ENCODE measurements around the gene SPTY2D1. TPM values are rescaled to one million over a fixed set of nuclear protein-coding genes. Genes with fewer than 3 reads are reported as not detected.

SPTY2D1 gene
- total RNA-seq, 2 experiments from 2014 or later = 17.8 to 26.4 TPM

DNA sequence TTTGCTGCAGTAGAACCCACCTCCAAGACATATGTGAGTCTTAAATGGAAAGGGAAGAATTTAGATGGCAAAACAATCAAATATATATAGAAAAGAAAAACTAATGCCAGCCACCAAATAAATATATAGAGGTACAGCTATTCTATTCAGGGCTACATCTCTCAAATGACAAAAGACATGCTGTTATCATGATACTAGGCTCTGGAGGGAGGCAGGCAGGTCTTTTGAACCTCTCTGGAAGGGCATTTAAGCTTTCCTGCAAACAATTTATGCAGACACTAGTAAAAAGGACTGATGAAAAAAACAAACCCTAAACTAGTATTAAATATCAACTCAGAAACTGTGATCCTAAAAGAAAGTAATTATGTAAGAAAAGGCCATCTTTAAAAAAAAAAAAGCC, 70.0 kb downstream of the SPTY2D1 start:
- no peak for ATAC-seq
- ChIA-PET CTCF (interaction anchor here (0.6 to 1.2 kb wide), 4 partner anchors 15 to 163 kb away, joined by 3 to 7 read pairs (median 4); no protein-coding TSS in a partner anchor), POLR2A (no interaction called here)
- no peak for DNase-seq
- intact Hi-C loops (cut with DNase I, micrococcal nuclease) = no loop called here
- H3K27ac Mint-ChIP-seq = no peak overlapping the region
- no peaks in the 10 kb centered on the region for H3K9me3 Mint-ChIP-seq (ENCODE audit: low read depth)
- peaks cover 12% of the 10 kb centered on the region for H3K36me3 Mint-ChIP-seq (ENCODE audit: low read depth)
- H3K4me1 Mint-ChIP-seq = no peaks in the 10 kb centered on the region
- no peak overlapping the region for H3K4me3 Mint-ChIP-seq
- H3K27me3 Mint-ChIP-seq = no peaks in the 10 kb centered on the region

DNA sequence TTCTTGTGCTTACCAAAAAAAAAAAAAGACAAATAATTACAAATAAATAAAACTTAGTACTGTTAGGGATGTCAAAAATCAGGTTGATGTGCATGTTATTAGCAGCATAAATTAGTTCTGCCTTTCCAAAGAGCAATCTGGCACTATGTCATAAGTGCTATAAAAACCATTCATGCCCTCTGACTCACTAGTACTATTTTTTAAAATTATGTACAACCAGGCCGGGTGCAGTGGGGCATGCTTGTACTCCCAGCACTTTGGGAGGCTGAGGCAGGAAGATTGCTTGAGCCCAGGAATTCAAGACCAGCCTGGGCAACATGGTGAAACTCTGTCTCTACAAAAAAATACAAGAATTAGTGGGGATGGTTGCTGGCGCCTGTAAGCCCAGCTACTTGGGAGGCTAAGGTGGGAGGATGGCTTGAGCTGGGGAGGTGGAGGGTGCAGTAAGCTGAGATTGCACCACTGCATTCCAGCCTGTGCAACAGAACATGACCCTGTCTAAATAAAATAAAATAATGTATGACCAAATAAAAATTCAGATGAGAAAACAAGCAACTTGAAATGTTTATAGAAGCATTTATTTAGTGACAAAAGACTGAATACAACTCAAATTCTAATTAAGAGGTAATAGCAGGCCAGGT, 70.9 kb downstream of the SPTY2D1 start:
- Mint-ChIP-seq H3K4me1 (no peaks in the 10 kb centered on the region), H3K4me3 (no peak overlapping the region), H3K27ac (no peak overlapping the region), H3K27me3 (no peaks in the 10 kb centered on the region), H3K9me3 (ENCODE audit: low read depth) (no peaks in the 10 kb centered on the region), H3K36me3 (ENCODE audit: low read depth) (peaks cover 12% of the 10 kb centered on the region)
- POLR2A ChIA-PET = no interaction called here
- no peak for DNase-seq
- ATAC-seq = no peak
- CTCF ChIA-PET = interaction anchor here (0.6 to 1.0 kb wide), 2 partner anchors 159 to 232 kb away, joined by 3 read pairs; no protein-coding TSS in a partner anchor
- intact Hi-C loops (cut with DNase I, micrococcal nuclease) = no loop called here

Other genes with a start within 250 kb of the SPTY2D1 start
- gene LDHA, start 239.8 kb downstream of the SPTY2D1 start, total RNA-seq = 1,000 to 10,000 TPM; 2,310 to 2,803 TPM
- gene LDHC, start 222.0 kb downstream of the SPTY2D1 start, total RNA-seq = not detected
- gene LDHAL6A, start 178.5 kb downstream of the SPTY2D1 start, total RNA-seq = not detected
- gene TSG101, start 107.4 kb downstream of the SPTY2D1 start, total RNA-seq = 10 to 100 TPM; 39.2 to 85.0 TPM
- gene UEVLD, start 45.6 kb downstream of the SPTY2D1 start, total RNA-seq = 10 to 100 TPM; 14.3 to 16.0 TPM
- gene MISFA, start 34.6 kb downstream of the SPTY2D1 start, total RNA-seq = 1 to 10 TPM; 1.3 to 3.0 TPM
- under 1 TPM; 0.09 to 0.26 TPM for gene TMEM86A, start 64.4 kb upstream of the SPTY2D1 start, total RNA-seq
- gene IGSF22, start 91.8 kb upstream of the SPTY2D1 start, total RNA-seq = under 1 TPM; 0.28 to 0.41 TPM
- gene PTPN5, start 157.5 kb upstream of the SPTY2D1 start, total RNA-seq = not detected

Measured in activated CD4-positive, alpha-beta T cell treated with anti-CD3 and anti-CD28 coated beads for 36 hours (primary cell).